Neural cell (in vitro differentiated cells): Measurements from ENCODE around the gene LRRC4. TPM values are rescaled to one million over a fixed set of nuclear protein-coding genes. Genes with fewer than 3 reads are reported as not detected.

Source experiments
- H2AFZ ChIP-seq: fragments of 200-600, 300-800 bp; sonication (generic), shearing (Covaris generic); 2 replicates; pipeline ENCODE4 v1.6.0; 2014; ENCODE audit warnings: low read depth, mild to moderate bottlenecking, antibody characterized with exemption, low read length, moderate library complexity
- H3F3A ChIP-seq: fragments of 200-600 bp; shearing (Covaris generic); 2 replicates; pipeline ENCODE4 v1.6.1; 2016; ENCODE audit warnings: mild to moderate bottlenecking, moderate library complexity, mixed read lengths, antibody characterized with exemption, low read length; ENCODE audit not compliant: insufficient read depth, poor library complexity, severe bottlenecking
- H3K27ac ChIP-seq: fragments of 200-600, 300-800 bp; sonication (generic), shearing (Covaris generic); 2 replicates; pipeline ENCODE4 v1.5.1; 2014; ENCODE audit warnings: mild to moderate bottlenecking, low read length, moderate library complexity
- H3K27me3 ChIP-seq: fragments of 300-800, 200-600 bp; sonication (generic), shearing (Covaris generic); 2 replicates; pipeline ENCODE4 v1.6.0; 2014; ENCODE audit warnings: mild to moderate bottlenecking, low read depth, low read length, moderate library complexity; ENCODE audit not compliant: insufficient read depth
- H3K36me3 ChIP-seq: fragments of 300-800, 200-600 bp; sonication (generic), shearing (Covaris generic); 2 replicates; pipeline ENCODE4 v1.5.1; 2014; ENCODE audit warnings: mild to moderate bottlenecking, antibody characterized with exemption, low read length, moderate library complexity; ENCODE audit not compliant: insufficient read depth
- H3K4me2 ChIP-seq: fragments of 300-800, 200-600 bp; sonication (generic), shearing (Covaris generic); 2 replicates; pipeline ENCODE4 v1.6.0; 2014; ENCODE audit warnings: mild to moderate bottlenecking, low read length
- H3K4me3 ChIP-seq: fragments of 300-800, 200-600 bp; sonication (generic), shearing (Covaris generic); 2 replicates; pipeline ENCODE4 v1.5.1; 2014; ENCODE audit warnings: mild to moderate bottlenecking, low read length, moderate library complexity
- H3K79me2 ChIP-seq: fragments of 200-600 bp; shearing (Covaris generic); replicated peaks from 2 replicates; pipeline ENCODE4 v1.6.0; 2014; ENCODE audit warnings: mild to moderate bottlenecking, low read length, moderate library complexity; ENCODE audit not compliant: insufficient read depth
- H3K9ac ChIP-seq: fragments of 300-800, 200-600 bp; sonication (generic), shearing (Covaris generic); 2 replicates; pipeline ENCODE4 v1.6.1; 2016; ENCODE audit warnings: mild to moderate bottlenecking, low read length, mixed read lengths
- H3K9me2 ChIP-seq: fragments of 200-600 bp; shearing (Covaris generic); 2 replicates; pipeline ENCODE4 v1.6.1; 2016; ENCODE audit warnings: mild to moderate bottlenecking, low read length, mixed read lengths; ENCODE audit not compliant: insufficient read depth
- H3K9me3 ChIP-seq: fragments of 200-600, 300-800 bp; sonication (generic), shearing (Covaris generic); 2 replicates; pipeline ENCODE4 v1.6.1; 2016; ENCODE audit warnings: mild to moderate bottlenecking, mixed run types, low read length, moderate library complexity, mixed read lengths
- H4K20me1 ChIP-seq: fragments of 200-600 bp; shearing (Covaris generic); 2 replicates; pipeline ENCODE4 v1.6.1; 2016; ENCODE audit warnings: mild to moderate bottlenecking, mixed run types; ENCODE audit not compliant: insufficient read depth
- EP300 ChIP-seq: fragments of 450-650 bp; conservative IDR thresholded peaks from 2 replicates; pipeline ENCODE4 v1.6.1; 2014; ENCODE audit warnings: antibody characterized with exemption, mild to moderate bottlenecking, moderate library complexity; ENCODE audit not compliant: poor library complexity, severe bottlenecking
- EZH2 ChIP-seq: fragments of 200-600, 300-800 bp; shearing (Covaris generic), sonication (generic); IDR thresholded peaks from 2 replicates; pipeline ENCODE4 v1.6.1; 2014; ENCODE audit warnings: antibody characterized with exemption, low read length, borderline replicate concordance, mild to moderate bottlenecking; ENCODE audit not compliant: insufficient read depth, poor library complexity, severe bottlenecking
- MXI1 ChIP-seq: fragments of 450-650 bp; conservative IDR thresholded peaks from 2 replicates; pipeline ENCODE4 v1.6.1; 2014; ENCODE audit warnings: antibody characterized with exemption, mild to moderate bottlenecking; ENCODE audit not compliant: poor library complexity, severe bottlenecking
- POLR2AphosphoS5 ChIP-seq: IDR thresholded peaks from 2 replicates; pipeline ENCODE4 v1.6.1; 2012
- RAD21 ChIP-seq: fragments of 450-650 bp; conservative IDR thresholded peaks from 2 replicates; pipeline ENCODE4 v1.6.1; 2014; ENCODE audit warnings: antibody characterized with exemption, mild to moderate bottlenecking, moderate library complexity
- TAF1 ChIP-seq: IDR thresholded peaks from 2 replicates; pipeline ENCODE4 v1.6.1; 2012; ENCODE audit warnings: low read depth
- polyA plus RNA-seq: library from polyadenylated mRNA; depleted of rRNA; stranded (reverse); fragments of >200 nt; gene quantifications from 2 replicates; pipeline ENCODE4 v1.2.3, GENCODE V29; 2014
- TF ChIP-seq, protein P1 (sequence below): fragments of 450-650 bp; IDR thresholded peaks from 2 replicates; pipeline ENCODE4 v1.5.1; 2014; ENCODE audit warnings: antibody characterized with exemption, mild to moderate bottlenecking, moderate library complexity; ENCODE audit not compliant: poor library complexity, severe bottlenecking
- TF ChIP-seq, protein P2 (sequence below): IDR thresholded peaks from 2 replicates; pipeline ENCODE4 v1.6.1; 2012; ENCODE audit warnings: borderline replicate concordance

The LRRC4 gene
- polyA plus RNA-seq, 1 donor from 2014 or later, result 15.7 TPM

DNA sequence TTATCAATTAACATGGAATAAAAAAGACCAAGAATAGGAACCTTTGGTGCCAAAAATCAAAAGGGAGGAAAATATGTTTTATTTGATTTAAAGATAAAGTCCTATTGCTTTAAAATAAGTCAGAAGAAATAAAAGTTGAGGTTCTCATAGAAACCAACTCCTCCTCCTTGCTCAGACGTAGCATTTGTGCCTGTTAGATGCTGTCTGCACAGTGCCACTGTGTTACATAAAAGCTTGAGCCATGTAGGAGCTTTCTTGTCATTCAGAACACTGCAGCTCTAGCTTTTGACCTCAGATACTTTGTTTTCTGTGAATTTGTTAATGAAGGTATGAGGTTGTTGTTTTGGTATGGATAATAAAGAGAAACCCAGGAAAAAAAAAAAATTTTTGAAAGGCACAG, 50.3 kb downstream of the LRRC4 start:
- Histone ChIP-seq H3K27ac (no peak overlapping the region), H3K36me3 (no peaks in the 10 kb centered on the region), H3K4me2 (no peak overlapping the region)

DNA sequence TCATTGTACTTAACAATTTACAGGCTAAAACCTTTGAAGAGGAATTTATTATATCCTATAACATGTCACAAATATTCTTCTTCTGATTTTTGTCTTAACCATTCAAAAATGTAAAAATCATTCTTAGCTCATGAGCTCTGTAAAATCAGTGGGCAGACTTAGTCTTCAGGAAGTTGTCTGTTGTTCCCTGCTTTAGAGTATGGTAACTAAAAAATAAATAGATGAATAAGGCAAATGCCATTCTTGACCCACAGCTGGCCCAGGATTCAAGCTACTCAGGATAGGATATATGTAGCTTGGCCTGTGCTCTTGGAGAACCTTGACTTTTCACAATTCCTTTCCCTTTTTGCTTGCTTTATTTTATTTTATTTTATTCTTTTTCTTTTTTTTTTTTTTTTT, 51.5 kb downstream of the LRRC4 start:
- H3K9me2 ChIP-seq, result no peaks in the 10 kb centered on the region
- H3K4me2 ChIP-seq, result no peak overlapping the region
- no peaks in the 10 kb centered on the region for H3K9me3 ChIP-seq
- no peaks in the 10 kb centered on the region for H4K20me1 ChIP-seq
- no peak overlapping the region for H3K27ac ChIP-seq
- no peak overlapping the region for H3K9ac ChIP-seq
- H2AFZ ChIP-seq, result no peak overlapping the region
- no peaks in the 10 kb centered on the region for H3F3A ChIP-seq
- H3K27me3 ChIP-seq, result no peaks in the 10 kb centered on the region
- H3K4me3 ChIP-seq, result no peak overlapping the region
- no peaks in the 10 kb centered on the region for H3K36me3 ChIP-seq
- no peaks in the 10 kb centered on the region for H3K79me2 ChIP-seq
- TF ChIP-seq, protein P1, sequence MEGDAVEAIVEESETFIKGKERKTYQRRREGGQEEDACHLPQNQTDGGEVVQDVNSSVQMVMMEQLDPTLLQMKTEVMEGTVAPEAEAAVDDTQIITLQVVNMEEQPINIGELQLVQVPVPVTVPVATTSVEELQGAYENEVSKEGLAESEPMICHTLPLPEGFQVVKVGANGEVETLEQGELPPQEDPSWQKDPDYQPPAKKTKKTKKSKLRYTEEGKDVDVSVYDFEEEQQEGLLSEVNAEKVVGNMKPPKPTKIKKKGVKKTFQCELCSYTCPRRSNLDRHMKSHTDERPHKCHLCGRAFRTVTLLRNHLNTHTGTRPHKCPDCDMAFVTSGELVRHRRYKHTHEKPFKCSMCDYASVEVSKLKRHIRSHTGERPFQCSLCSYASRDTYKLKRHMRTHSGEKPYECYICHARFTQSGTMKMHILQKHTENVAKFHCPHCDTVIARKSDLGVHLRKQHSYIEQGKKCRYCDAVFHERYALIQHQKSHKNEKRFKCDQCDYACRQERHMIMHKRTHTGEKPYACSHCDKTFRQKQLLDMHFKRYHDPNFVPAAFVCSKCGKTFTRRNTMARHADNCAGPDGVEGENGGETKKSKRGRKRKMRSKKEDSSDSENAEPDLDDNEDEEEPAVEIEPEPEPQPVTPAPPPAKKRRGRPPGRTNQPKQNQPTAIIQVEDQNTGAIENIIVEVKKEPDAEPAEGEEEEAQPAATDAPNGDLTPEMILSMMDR, result no peak
- TF ChIP-seq RAD21, result no peak
- no peak for TF ChIP-seq TAF1
- no peak for TF ChIP-seq MXI1
- TF ChIP-seq EZH2, result no peak
- no peak for TF ChIP-seq POLR2AphosphoS5
- TF ChIP-seq EP300, result no peak

More for the DNA sequence above, 50.3 kb downstream of the LRRC4 start:
- no peaks in the 10 kb centered on the region for H3K79me2 ChIP-seq
- H2AFZ ChIP-seq, result no peak overlapping the region
- H3K9me2 ChIP-seq, result no peaks in the 10 kb centered on the region
- H3K4me3 ChIP-seq, result no peak overlapping the region
- no peaks in the 10 kb centered on the region for H4K20me1 ChIP-seq
- no peaks in the 10 kb centered on the region for H3K9me3 ChIP-seq
- H3F3A ChIP-seq, result no peaks in the 10 kb centered on the region
- H3K9ac ChIP-seq, result no peak overlapping the region
- TF ChIP-seq, protein P1, result no peak
- TF ChIP-seq, protein P2, sequence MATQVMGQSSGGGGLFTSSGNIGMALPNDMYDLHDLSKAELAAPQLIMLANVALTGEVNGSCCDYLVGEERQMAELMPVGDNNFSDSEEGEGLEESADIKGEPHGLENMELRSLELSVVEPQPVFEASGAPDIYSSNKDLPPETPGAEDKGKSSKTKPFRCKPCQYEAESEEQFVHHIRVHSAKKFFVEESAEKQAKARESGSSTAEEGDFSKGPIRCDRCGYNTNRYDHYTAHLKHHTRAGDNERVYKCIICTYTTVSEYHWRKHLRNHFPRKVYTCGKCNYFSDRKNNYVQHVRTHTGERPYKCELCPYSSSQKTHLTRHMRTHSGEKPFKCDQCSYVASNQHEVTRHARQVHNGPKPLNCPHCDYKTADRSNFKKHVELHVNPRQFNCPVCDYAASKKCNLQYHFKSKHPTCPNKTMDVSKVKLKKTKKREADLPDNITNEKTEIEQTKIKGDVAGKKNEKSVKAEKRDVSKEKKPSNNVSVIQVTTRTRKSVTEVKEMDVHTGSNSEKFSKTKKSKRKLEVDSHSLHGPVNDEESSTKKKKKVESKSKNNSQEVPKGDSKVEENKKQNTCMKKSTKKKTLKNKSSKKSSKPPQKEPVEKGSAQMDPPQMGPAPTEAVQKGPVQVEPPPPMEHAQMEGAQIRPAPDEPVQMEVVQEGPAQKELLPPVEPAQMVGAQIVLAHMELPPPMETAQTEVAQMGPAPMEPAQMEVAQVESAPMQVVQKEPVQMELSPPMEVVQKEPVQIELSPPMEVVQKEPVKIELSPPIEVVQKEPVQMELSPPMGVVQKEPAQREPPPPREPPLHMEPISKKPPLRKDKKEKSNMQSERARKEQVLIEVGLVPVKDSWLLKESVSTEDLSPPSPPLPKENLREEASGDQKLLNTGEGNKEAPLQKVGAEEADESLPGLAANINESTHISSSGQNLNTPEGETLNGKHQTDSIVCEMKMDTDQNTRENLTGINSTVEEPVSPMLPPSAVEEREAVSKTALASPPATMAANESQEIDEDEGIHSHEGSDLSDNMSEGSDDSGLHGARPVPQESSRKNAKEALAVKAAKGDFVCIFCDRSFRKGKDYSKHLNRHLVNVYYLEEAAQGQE, result no peak
- TF ChIP-seq EP300 (no peak), MXI1 (no peak)
- H3K27me3 ChIP-seq, result no peaks in the 10 kb centered on the region
